ENCODE measurements around the gene AGER. TPM values are rescaled to one million over a fixed set of nuclear protein-coding genes. Genes with fewer than 3 reads are reported as not detected.

The AGER gene
- total RNA-seq, 1 experiment from 2014 or later = 9.0 TPM

DNA sequence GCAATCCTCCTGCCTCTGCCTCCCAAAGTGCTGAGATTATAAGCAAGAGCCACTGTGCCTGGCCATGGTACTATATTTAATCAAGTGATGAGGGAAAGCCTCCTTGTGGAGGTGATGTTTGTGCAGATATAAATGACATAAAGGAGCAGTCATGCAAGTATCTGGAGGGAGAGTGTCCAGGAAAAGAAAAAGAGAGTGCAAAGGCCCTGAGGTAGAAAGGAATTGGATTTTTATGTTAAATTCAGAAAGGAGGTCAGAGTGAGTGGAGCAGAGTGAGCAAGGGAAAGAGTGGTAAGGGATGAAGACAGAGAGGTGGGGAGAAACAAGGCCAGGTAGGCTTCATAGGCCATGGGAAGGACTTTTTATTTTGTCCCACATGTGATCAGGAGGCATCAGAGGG is 46.6 kb downstream of the AGER start:
- H3K9ac ChIP-seq (ENCODE audit: low read length) = no peak overlapping the region
- H3K4me2 ChIP-seq (ENCODE audit: low read depth, low read length, poor library complexity, severe bottlenecking) = no peak overlapping the region
- H3K27ac ChIP-seq (ENCODE audit: low read length) = no peak overlapping the region
- no peaks in the 10 kb centered on the region for H3K79me2 ChIP-seq (ENCODE audit: low read length)
- H3K9me3 ChIP-seq (ENCODE audit: low read length) = no peaks in the 10 kb centered on the region
- no peaks in the 10 kb centered on the region for H4K20me1 ChIP-seq (ENCODE audit: insufficient read depth, low read depth, low read length)
- no peak overlapping the region for H2AFZ ChIP-seq (ENCODE audit: low read length)
- no peaks in the 10 kb centered on the region for H3K27me3 ChIP-seq (ENCODE audit: low read length)
- H3K4me1 ChIP-seq (ENCODE audit: low read length) = no peaks in the 10 kb centered on the region
- H3K9me2 ChIP-seq (replicated peaks; ENCODE audit: insufficient read depth, low read length) = no peaks in the 10 kb centered on the region
- H3K4me3 ChIP-seq (ENCODE audit: low read length) = no peak overlapping the region
- DNase-seq = no peak
- no peaks in the 10 kb centered on the region for H3K36me3 ChIP-seq (ENCODE audit: insufficient read depth, low read length)

DNA sequence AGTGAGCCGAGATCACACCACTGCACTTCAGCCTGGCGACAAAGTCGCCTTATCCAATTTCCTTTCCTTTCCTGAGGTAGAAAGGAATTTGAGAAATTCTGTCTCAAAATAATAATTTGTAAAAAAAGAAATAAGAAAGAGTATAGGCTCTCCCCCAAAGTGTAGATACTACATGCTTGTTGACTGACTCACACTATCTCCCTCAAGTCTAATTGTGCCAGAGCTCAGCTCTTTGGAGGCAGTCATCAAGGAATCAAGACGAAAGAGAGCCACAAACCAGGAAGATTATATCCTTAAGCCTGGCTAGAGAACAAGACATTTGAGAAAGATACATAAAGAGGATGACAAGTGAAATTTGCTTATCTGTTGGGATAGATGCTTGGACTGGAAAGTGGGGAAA is 50.3 kb downstream of the AGER start:
- no peak overlapping the region for H3K4me3 ChIP-seq (ENCODE audit: low read length)

DNA sequence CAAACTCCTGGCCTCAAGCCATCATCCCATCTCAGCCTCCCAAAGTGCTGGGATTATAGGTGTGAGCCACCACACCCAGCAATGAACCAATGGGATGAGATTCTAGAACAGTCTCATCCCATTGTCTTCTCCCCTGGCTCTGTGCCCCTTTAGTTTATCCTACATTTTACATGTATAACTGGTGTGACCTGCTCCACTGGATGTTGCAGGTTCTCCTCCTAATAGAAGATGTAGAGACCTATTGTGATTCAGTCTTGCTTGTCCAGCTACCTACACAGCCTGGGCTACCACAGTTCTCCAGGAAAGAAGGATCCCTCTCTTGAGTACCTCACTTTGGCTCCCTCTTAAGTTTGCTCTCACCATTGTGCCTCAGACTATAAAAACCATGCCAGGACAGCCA is 51.9 kb downstream of the AGER start:
- Histone ChIP-seq H3K4me3 (ENCODE audit: low read length) (no peak overlapping the region), H3K27me3 (ENCODE audit: low read length) (no peaks in the 10 kb centered on the region), H2AFZ (ENCODE audit: low read length) (no peak overlapping the region), H3K9me3 (ENCODE audit: low read length) (no peaks in the 10 kb centered on the region), H3K27ac (ENCODE audit: low read length) (no peak overlapping the region), H3K9me2 (replicated peaks; ENCODE audit: insufficient read depth, low read length) (no peaks in the 10 kb centered on the region), H3K4me2 (ENCODE audit: low read depth, low read length, poor library complexity, severe bottlenecking) (no peak overlapping the region), H4K20me1 (ENCODE audit: insufficient read depth, low read depth, low read length) (no peaks in the 10 kb centered on the region), H3K79me2 (ENCODE audit: low read length) (peaks cover 25% of the 10 kb centered on the region), H3K4me1 (ENCODE audit: low read length) (peaks cover 17% of the 10 kb centered on the region), H3K9ac (ENCODE audit: low read length) (no peak overlapping the region), H3K36me3 (ENCODE audit: insufficient read depth, low read length) (no peaks in the 10 kb centered on the region)
- DNase-seq = no peak

More for the DNA sequence above, 50.3 kb downstream of the AGER start:
- Histone ChIP-seq H3K79me2 (ENCODE audit: low read length) (peaks cover 11% of the 10 kb centered on the region), H3K27me3 (ENCODE audit: low read length) (no peaks in the 10 kb centered on the region), H3K36me3 (ENCODE audit: insufficient read depth, low read length) (no peaks in the 10 kb centered on the region), H3K9me3 (ENCODE audit: low read length) (no peaks in the 10 kb centered on the region), H3K9ac (ENCODE audit: low read length) (no peak overlapping the region), H4K20me1 (ENCODE audit: insufficient read depth, low read depth, low read length) (no peaks in the 10 kb centered on the region), H3K4me1 (ENCODE audit: low read length) (peaks cover 9% of the 10 kb centered on the region), H2AFZ (ENCODE audit: low read length) (no peak overlapping the region), H3K27ac (ENCODE audit: low read length) (no peak overlapping the region), H3K9me2 (replicated peaks; ENCODE audit: insufficient read depth, low read length) (no peaks in the 10 kb centered on the region), H3K4me2 (ENCODE audit: low read depth, low read length, poor library complexity, severe bottlenecking) (no peak overlapping the region)
- DNase-seq = no peak

DNA sequence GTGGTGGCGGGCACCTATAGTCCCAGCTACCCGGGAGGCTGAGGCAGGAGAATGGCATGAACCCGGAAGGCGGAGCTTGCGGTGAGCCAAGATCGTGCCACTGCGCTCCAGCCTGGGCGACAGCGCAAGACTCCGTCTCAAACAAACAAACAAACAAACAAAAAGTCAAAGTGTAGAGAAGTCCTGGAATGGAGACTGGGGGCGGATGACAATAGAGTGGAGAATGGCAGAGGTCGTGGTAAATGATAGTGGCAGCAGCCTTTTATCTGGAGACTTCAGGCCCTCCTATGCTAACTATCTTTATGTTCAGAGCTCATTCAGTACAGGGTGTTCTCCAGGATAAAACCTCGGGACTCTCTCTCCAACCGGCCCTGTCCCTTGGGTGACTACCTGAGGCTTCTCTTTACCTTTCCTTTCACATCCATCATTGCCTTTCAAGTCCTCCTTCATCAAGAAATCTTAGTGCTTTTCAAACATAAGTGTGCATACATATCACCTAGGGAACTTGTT is 52.6 kb downstream of the AGER start:
- H3K36me3 ChIP-seq (ENCODE audit: insufficient read depth, low read length) = no peaks in the 10 kb centered on the region
- H3K4me2 ChIP-seq (ENCODE audit: low read depth, low read length, poor library complexity, severe bottlenecking) = no peak overlapping the region
- no peaks in the 10 kb centered on the region for H4K20me1 ChIP-seq (ENCODE audit: insufficient read depth, low read depth, low read length)
- no peaks in the 10 kb centered on the region for H3K27me3 ChIP-seq (ENCODE audit: low read length)
- peaks cover 23% of the 10 kb centered on the region for H3K4me1 ChIP-seq (ENCODE audit: low read length)
- peaks cover 31% of the 10 kb centered on the region for H3K79me2 ChIP-seq (ENCODE audit: low read length)
- no peak overlapping the region for H3K9ac ChIP-seq (ENCODE audit: low read length)
- no peaks in the 10 kb centered on the region for H3K9me2 ChIP-seq (replicated peaks; ENCODE audit: insufficient read depth, low read length)
- H2AFZ ChIP-seq (ENCODE audit: low read length) = no peak overlapping the region
- H3K9me3 ChIP-seq (ENCODE audit: low read length) = no peaks in the 10 kb centered on the region
- no peak overlapping the region for H3K4me3 ChIP-seq (ENCODE audit: low read length)
- no peak overlapping the region for H3K27ac ChIP-seq (ENCODE audit: low read length)
- DNase-seq = no peak

Small RNAs within 50 kb of the gene (small RNA-seq; reads per million reads assigned to genes)
- gene AL662884.1 (not detected), gene MIR6833 (not detected)

Other genes starting within 250 kb of the AGER start
- gene CFB, start 238.2 kb downstream of the AGER start, total RNA-seq (2014; rRNA removed; shearing (Covaris generic); ENCODE audit: low replicate concordance) = 0.22 TPM in 1 of 2 replicates, not detected in the other
- gene NELFE, start 225.3 kb downstream of the AGER start, total RNA-seq (2014; rRNA removed; shearing (Covaris generic); ENCODE audit: low replicate concordance) = 56.3 and 146 TPM in 2 replicates
- gene SKIC2, start 225.1 kb downstream of the AGER start, total RNA-seq (2014; rRNA removed; shearing (Covaris generic); ENCODE audit: low replicate concordance) = 43.7 and 60.0 TPM in 2 replicates
- 20.8 and 25.0 TPM in 2 replicates for gene DXO, start 212.1 kb downstream of the AGER start, total RNA-seq (2014; rRNA removed; shearing (Covaris generic); ENCODE audit: low replicate concordance)
- 2.9 and 3.8 TPM in 2 replicates for gene C4A, start 202.2 kb downstream of the AGER start, total RNA-seq (2014; rRNA removed; shearing (Covaris generic); ENCODE audit: low replicate concordance)
- 1.9 and 6.6 TPM in 2 replicates for gene C4B, start 169.5 kb downstream of the AGER start, total RNA-seq (2014; rRNA removed; shearing (Covaris generic); ENCODE audit: low replicate concordance)
- not detected in 2 replicates for gene CYP21A2, start 145.8 kb downstream of the AGER start, total RNA-seq (2014; rRNA removed; shearing (Covaris generic); ENCODE audit: low replicate concordance)
- gene TNXB, start 74.9 kb downstream of the AGER start, total RNA-seq (2014; rRNA removed; shearing (Covaris generic); ENCODE audit: low replicate concordance) = 0.22 and 2.1 TPM in 2 replicates
- 51.3 and 62.5 TPM in 2 replicates for gene ATF6B, start 56.0 kb downstream of the AGER start, total RNA-seq (2014; rRNA removed; shearing (Covaris generic); ENCODE audit: low replicate concordance)
- 7.0 and 12.4 TPM in 2 replicates for gene FKBPL, start 54.0 kb downstream of the AGER start, total RNA-seq (2014; rRNA removed; shearing (Covaris generic); ENCODE audit: low replicate concordance)
- 0.29 and 0.75 TPM in 2 replicates for gene PRRT1, start 32.3 kb downstream of the AGER start, total RNA-seq (2014; rRNA removed; shearing (Covaris generic); ENCODE audit: low replicate concordance)
- gene PPT2, start 30.1 kb downstream of the AGER start, total RNA-seq (2014; rRNA removed; shearing (Covaris generic); ENCODE audit: low replicate concordance) = 14.4 and 27.9 TPM in 2 replicates
- gene EGFL8, start 19.7 kb downstream of the AGER start, total RNA-seq (2014; rRNA removed; shearing (Covaris generic); ENCODE audit: low replicate concordance) = 3.7 and 4.9 TPM in 2 replicates
- 54.8 and 74.5 TPM in 2 replicates for gene AGPAT1, start 8.2 kb downstream of the AGER start, total RNA-seq (2014; rRNA removed; shearing (Covaris generic); ENCODE audit: low replicate concordance)
- gene RNF5, start 5.8 kb downstream of the AGER start, total RNA-seq (2014; rRNA removed; shearing (Covaris generic); ENCODE audit: low replicate concordance) = 73.5 and 78.5 TPM in 2 replicates
- 51.7 and 84.0 TPM in 2 replicates for gene PBX2, start 5.9 kb upstream of the AGER start, total RNA-seq (2014; rRNA removed; shearing (Covaris generic); ENCODE audit: low replicate concordance)
- 66.5 and 85.9 TPM in 2 replicates for gene GPSM3, start 8.4 kb upstream of the AGER start, total RNA-seq (2014; rRNA removed; shearing (Covaris generic); ENCODE audit: low replicate concordance)
- gene NOTCH4, start 39.8 kb upstream of the AGER start, total RNA-seq (2014; rRNA removed; shearing (Covaris generic); ENCODE audit: low replicate concordance) = 1.5 and 5.2 TPM in 2 replicates
- not detected in 2 replicates for gene TSBP1, start 187.7 kb upstream of the AGER start, total RNA-seq (2014; rRNA removed; shearing (Covaris generic); ENCODE audit: low replicate concordance)
- gene BTNL2, start 222.9 kb upstream of the AGER start, total RNA-seq (2014; rRNA removed; shearing (Covaris generic); ENCODE audit: low replicate concordance) = not detected in 2 replicates

All from Karpas-422 (cell line).